NCI-H1436 treated with DMSO at 0.1 percent for 48 hours (cell line): ENCODE results near the gene KRT38.
"Not testable (repeated sequence)": the region's sequence is repeated elsewhere in the genome, so short reads cannot be mapped to it uniquely, and the experiment has no call there.

Experiments used
- DNase-seq: peaks from one replicate; lab custom pipeline; 2025; lab: John Stamatoyannopoulos, UW

Gene KRT38

GRCh38 chr17:41457676-41458075 is 16.9 kb upstream of the KRT38 start:
- no peak for DNase-seq

DNA sequence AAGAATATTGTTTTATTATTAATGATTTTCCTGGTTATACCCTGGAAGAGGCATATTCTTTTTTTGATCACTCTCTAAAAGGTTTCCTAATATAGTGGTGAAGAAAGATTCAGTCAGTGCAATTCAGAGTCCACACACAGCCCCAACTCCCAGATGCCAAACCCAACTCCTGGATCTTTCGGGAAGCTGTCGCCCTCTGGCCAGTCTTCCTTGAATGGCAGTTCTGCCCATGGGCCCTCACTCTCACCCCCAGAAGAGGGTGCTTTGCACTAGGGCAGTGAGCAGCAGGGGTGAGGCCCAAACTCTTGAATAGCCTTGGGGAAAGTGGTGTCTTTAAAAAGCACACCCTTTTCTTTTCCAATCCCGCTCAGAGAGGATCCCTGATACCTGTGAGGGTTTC is 15.4 kb upstream of the KRT38 start:
- no peak for DNase-seq

GRCh38 chr17:41455236-41455635 is 14.5 kb upstream of the KRT38 start:
- no peak for DNase-seq

DNA sequence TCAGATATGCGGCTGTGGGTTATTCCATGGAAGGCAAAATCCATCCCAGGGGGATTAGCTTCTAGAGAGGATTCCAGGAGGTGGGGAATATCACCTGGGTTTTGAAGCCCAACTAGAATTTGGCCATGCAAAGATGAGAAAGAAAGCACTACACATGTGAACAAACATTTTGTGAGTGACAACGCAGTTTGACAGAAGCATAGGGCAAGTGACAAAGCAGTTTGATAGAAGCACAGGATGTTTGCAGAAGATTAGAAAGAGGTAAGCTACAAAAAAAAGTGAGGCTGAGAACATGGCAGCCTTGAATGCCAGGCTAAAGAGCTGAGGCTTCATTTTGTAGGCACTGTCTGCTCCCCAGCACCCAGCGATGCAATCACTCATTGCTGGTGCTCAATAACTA is 12.3 kb upstream of the KRT38 start:
- DNase-seq, result no peak

GRCh38 chr17:41452281-41452680 is 11.5 kb upstream of the KRT38 start:
- no peak for DNase-seq

GRCh38 chr17:41451154-41451728 is 10.5 kb upstream of the KRT38 start:
- no peak for DNase-seq

DNA sequence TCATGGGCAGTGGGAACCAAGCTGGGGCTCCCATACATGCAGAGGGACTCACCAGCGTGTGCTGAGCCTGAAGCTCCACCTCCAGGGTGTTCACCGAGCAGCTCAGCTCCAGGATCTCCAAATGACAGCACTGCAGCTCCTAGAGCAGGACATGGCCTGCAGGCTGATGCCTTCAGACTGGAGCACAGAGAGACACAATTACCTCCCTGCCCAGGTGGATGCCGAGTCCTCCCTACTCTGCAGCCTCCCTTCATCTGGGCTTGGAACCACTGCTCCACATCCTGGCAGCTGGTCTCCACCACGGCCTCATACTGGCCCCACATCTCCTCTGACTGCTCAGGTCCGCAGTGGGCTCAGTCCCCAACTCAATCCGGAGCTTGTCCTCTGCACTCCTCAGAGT is 8.2 kb upstream of the KRT38 start:
- no peak for DNase-seq

DNA sequence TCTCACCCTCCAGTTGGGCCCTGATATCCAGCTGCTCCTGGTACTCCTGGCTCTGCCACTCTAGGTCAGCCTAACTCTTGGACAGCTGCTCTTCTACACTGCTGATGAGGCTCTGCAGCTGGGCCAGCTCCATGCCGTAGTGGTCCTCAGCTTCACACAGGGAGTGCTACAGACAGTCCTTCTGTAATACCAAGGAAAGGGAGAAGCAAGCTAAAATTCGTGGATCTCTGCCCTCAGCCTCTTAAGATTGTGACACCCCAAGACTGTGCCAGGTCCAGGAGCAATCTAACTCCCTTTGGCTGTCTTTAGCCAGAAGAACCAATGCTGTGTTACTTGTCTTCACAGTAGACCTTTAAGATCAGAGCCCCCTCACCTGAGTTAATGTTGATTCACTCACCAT is 7.7 kb upstream of the KRT38 start:
- no peak for DNase-seq

DNA sequence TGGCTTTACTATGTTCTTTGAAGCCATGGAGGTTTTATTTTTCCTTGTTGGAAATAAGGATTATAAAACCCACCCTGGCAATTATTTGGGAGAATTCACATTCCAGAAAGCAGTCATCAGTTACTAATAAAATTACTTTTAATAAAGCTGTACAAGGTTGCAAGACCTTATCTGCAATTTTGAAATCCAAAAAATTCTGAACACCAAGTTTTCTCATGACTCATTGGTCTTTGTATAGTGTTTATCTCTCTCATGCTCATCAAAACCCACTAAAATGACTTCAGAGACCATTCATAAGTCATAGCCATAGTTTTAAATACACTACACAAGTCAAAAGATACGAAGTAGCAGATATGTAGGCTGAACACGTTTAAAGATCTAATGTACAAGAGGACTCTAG is 6.0 kb upstream of the KRT38 start:
- DNase-seq, result no peak

- DNase-seq, result no peak
These were observed 3.9 kb upstream of the KRT38 start for GRCh38 chr17:41444640-41445039.

DNA sequence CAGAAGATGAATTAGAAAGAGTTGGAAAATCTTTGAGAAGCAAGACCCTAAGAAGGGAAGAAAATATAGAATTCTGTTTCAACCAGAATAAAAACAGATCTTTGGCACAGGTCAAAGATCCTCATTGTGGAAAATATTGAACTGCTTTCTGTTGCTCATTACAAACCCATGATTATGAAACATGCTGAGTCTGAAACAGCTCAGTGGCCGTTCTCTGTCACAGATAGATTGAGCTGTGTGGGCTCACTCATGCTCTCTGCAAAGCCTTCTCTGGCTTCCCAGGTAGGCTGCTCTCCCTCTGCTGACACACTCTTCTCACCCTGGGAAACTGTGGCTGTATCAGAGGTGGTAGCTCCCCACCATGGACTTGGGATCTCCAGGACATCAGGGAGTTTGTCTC is 3.4 kb upstream of the KRT38 start:
- DNase-seq, result no peak

- DNase-seq, result no peak
These were observed 2.0 kb upstream of the KRT38 start for GRCh38 chr17:41442739-41443138.

DNA sequence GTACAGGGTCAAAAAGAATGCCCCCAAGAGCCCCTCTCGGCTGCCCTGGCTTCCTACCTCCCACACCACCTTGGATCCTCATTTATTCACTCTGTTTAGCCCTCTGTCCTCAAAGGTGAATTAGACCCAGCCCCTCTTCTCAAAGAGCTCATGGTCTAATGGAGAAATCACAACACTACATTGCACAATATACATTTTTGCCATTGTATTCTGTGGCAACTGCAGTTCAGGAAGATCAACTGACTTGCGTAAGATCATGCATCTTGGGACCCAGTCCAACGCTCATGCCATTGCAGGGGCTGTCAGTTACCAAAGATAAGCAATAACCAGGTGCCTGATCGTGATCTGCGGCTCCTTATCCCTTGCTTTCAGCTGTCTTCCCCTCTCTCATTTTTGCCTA is 1.4 kb downstream of the KRT38 start:
- DNase-seq, result no peak

DNA sequence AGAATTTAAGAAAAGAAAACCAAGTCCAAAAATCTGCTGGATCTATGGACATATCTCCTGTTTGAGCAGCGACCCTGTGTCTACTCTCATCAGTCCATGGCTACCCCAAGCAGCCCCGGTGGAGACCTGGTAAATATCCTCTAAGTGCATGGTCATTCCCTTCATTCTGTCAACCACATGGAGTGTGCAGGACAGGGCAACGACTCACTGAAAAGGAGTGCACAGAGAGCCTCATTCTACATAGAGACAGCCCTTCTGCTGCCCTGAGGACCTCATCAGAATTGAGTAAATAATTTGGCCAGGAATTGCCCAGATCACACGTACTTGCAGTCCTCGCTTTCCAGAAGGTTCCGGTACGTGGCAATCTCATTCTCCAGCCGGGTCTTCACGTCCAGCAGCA is 3.0 kb downstream of the KRT38 start:
- DNase-seq, result no peak

- no peak for DNase-seq
These were observed 3.5 kb downstream of the KRT38 start for GRCh38 chr17:41437254-41437653.

DNA sequence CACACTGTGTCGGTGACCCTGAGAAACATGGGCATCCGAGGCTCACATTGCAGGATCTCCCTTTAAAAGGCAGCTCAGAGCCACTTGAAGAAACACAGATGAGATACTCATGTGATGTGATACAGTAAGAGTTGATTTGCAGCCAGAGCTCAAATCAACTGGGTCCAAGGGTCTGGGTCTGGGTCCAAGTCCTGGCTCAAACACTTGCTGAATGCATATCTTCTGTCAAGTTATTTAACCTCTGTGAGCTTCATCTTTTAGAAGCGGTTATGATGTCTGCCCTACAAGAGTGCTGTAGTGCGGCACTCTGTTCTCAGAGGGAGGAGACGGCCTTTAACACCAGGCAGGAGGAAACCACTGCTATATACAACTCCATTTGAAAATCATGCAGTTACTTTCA is 6.4 kb downstream of the KRT38 start:
- DNase-seq, result no peak

DNA sequence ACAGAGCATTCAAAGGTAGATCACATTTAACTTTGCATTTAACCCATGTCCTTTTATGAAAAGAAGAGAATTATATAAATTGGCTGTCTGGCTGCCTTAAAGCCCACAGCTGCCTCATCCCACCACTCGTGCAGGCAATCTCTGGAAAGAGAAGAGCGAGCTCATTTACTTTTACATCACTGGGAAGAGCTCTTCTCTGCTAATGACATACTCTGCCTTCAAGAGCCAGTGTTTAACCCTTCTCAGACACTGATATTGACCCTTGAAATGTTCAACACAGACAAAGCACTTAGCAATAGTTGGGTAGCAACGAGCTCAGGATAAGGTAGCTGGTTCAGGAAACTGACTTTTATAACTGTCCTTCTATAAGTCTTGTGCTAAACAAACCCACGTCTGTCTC is 6.8 kb downstream of the KRT38 start:
- DNase-seq, result no peak

- DNase-seq, result no peak
These were observed 7.2 kb downstream of the KRT38 start for GRCh38 chr17:41433586-41433985.

GRCh38 chr17:41430376-41430775 is 10.4 kb downstream of the KRT38 start:
- DNase-seq, result not testable (repeated sequence)

DNA sequence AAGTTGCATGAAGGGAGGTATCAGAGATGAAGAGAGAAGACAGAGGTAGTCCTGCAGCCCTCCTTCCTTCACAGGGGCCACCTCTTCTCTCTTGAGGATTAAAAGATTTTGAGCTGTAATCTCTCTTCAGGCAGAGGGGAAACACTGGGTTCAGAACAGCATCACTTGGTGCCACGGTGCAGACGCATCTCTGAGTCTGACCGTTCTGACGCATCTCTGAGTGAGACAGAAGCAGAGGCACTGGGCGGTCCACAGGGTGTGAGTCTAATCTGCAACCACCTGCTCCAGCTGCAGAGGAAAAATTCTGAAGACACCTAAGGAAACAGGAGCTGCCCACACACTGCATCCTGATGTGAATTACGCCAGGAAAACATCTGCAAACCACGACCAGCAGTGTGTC is 11.1 kb downstream of the KRT38 start:
- DNase-seq, result no peak

- no peak for DNase-seq
These were observed 12.0 kb downstream of the KRT38 start for GRCh38 chr17:41428591-41429291.

GRCh38 chr17:41424111-41424635 is 16.6 kb downstream of the KRT38 start, which contains the start of gene KRT37:
TSS of gene KRT37 (minus strand) at chr17:41424585. CDS start at chr17:41424523, 62 bp downstream.
- no peak for DNase-seq

DNA sequence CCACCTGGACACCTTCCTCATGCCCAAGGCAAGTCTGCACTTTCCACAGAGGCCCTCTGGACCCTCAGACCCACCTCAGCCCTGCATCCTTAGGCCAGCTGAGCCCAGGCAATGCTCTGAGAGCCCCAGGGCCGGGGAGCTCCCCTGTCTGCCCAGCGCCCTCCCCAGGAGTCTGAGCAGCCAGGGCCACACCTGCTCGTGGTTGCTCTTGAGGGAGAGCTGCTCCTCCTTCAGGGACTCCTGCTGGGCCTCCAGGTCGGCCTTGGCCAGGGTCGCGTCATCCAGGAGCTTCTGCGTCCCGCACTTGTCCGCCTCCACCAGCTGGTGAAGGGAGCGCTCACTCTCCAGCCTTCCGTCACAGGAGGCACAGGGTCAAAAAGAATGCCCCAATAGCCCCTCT is 18.2 kb downstream of the KRT38 start:
- DNase-seq, result not testable (repeated sequence)

- DNase-seq, result no peak
These were observed 19.2 kb downstream of the KRT38 start for GRCh38 chr17:41421617-41422016.
